ENCODE data around the gene DSCAM.
A peak's percentile ranks its signal among the peaks of the same experiment; 100 is the strongest.

The DSCAM gene

DNA sequence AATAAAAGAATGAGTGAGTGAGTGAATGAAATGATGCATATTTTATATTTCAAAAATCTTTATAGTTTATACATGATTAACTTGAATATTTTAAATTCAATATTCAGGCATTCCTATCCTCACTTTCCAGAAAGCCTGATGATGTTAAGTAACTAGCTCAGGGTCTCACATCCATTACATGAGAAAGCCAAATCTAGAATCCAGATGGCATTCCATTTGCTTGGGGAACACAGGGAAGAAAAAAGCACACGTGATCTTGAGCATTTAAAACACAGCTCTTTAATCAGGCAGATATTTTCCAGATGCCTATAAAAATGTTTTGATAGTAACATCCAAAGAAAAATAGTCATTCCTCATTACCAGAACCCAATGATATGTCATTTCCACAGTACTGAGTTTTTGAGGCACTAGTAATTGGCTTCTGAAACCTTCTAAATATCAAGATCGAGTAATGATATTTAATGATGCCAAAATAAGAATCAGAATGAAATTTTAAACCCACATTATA lies 291.9 kb downstream of the DSCAM start:
- no peak for TF ChIP-seq Cebpa-rat (IDR thresholded peaks at IDR 0.05)
- H3K4me3 ChIP-seq = no peak overlapping the region
- H3K27ac ChIP-seq = no peak overlapping the region
- H3K9ac ChIP-seq = no peak overlapping the region
- no peaks in the 10 kb centered on the region for H3K9me3 ChIP-seq
- H3K4me1 ChIP-seq = no peaks in the 10 kb centered on the region
- H3K27me3 ChIP-seq = no peaks in the 10 kb centered on the region
- no peak overlapping the region for H3K4me2 ChIP-seq
- H3K36me3 ChIP-seq = no peaks in the 10 kb centered on the region
- H4K20me1 ChIP-seq = no peaks in the 10 kb centered on the region

DNA sequence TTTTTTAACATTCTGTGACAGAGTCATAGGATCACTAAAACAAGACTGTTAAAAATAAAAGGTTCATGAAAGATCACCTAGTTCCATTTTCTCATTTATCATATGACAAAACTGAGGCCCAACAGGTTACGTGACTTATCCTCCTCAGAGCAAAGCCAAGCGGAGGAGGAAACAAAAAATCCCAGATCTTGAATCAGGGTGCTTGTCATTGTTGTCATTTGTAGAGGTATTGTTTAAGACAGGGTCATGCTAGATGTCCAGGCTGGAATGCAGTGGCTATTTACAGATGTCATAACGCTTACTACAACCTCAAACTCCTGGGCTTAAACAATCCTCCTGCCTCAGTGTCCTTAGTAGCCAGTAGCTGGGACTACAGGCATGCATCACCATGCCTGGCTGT lies 293.2 kb downstream of the DSCAM start:
- no peaks in the 10 kb centered on the region for H3K27me3 ChIP-seq
- H3K9ac ChIP-seq = no peak overlapping the region
- no peaks in the 10 kb centered on the region for H3K36me3 ChIP-seq
- no peak overlapping the region for H3K4me3 ChIP-seq
- no peak for TF ChIP-seq Cebpa-rat (IDR thresholded peaks at IDR 0.05)
- no peak overlapping the region for H3K27ac ChIP-seq
- H3K4me1 ChIP-seq = no peaks in the 10 kb centered on the region
- no peaks in the 10 kb centered on the region for H3K9me3 ChIP-seq
- no peaks in the 10 kb centered on the region for H4K20me1 ChIP-seq
- H3K4me2 ChIP-seq = no peak overlapping the region

DNA sequence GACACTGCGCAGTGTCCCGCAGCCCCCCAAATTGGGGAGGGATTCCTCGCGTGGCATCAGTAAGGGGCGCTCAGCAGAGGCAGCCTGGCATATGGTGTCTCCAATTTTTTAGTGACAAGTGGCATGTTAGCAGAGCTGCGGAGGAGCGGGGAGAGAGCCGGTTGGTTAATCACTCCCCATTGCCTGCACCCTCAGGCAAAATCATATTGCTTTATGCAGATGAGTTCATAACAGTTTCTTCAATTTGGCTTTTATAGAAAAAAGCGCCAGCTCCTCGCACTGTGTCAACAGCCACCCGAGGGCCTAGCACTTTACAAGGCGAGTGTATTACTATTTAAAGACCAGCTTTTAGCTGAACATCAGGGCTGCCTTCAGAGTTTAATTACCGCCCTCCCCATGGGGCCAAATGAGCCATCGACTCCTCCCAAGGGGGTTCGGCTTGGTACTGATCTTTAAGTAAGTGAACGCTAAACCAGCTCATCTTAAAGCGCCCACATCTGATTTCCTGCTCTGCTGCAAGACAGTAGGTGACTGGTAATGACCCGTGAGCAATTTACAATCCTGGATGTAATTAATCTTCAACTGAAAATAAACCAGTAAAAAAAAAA lies 298.9 kb downstream of the DSCAM start:
- H3K4me2 ChIP-seq = no peak overlapping the region
- no peak overlapping the region for H3K4me3 ChIP-seq
- no peaks in the 10 kb centered on the region for H3K27me3 ChIP-seq
- no peak overlapping the region for H3K9ac ChIP-seq
- no peaks in the 10 kb centered on the region for H3K36me3 ChIP-seq
- no peaks in the 10 kb centered on the region for H3K4me1 ChIP-seq
- no peak overlapping the region for H3K27ac ChIP-seq
- no peak for TF ChIP-seq Cebpa-rat (IDR thresholded peaks at IDR 0.05)
- H3K9me3 ChIP-seq = no peaks in the 10 kb centered on the region
- no peaks in the 10 kb centered on the region for H4K20me1 ChIP-seq

DNA sequence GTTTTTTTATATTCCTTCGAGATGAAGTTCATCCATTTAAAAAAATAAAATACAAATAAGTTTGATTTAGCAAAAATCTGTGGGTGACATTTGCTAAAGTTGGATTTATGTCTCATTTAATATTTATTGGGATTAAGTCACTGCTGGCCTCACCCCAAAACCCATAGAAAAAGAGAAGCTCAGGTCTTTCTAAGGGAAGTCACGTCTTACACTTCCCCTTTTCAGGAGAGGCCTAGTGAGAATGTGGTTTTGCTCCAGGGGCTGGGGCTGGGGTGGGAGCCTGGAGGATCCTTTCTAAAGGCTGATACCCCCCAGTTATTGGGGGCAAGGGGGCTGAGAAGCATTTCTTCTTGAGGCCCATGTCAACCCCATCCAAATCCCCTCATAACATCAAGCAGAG lies 300.3 kb downstream of the DSCAM start:
- no peaks in the 10 kb centered on the region for H3K27me3 ChIP-seq
- no peak overlapping the region for H3K9ac ChIP-seq
- H3K27ac ChIP-seq = no peak overlapping the region
- H3K4me1 ChIP-seq = no peaks in the 10 kb centered on the region
- no peaks in the 10 kb centered on the region for H3K9me3 ChIP-seq
- H3K4me2 ChIP-seq = no peak overlapping the region
- no peaks in the 10 kb centered on the region for H4K20me1 ChIP-seq
- no peak overlapping the region for H3K4me3 ChIP-seq
- no peak for TF ChIP-seq Cebpa-rat (IDR thresholded peaks at IDR 0.05)
- H3K36me3 ChIP-seq = no peaks in the 10 kb centered on the region

DNA sequence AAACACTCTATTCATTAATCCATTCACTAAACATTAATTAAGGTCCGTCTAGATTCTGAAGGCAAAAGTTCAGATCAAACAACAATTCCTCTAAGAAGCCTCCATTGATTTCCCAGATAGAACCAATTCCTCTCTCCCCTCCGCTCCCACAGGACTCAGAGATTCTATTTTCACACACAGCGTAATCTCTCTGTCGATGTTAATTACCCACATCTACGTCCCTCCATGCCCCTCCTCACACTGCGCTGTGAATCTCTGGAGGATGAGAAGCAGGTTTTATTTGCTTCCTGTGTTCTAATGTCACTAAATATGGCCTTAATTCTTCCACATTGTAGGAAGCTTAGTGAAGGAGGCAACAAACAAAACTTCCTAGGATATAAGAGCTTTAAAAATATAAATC lies 306.7 kb downstream of the DSCAM start:
- no peak overlapping the region for H3K27ac ChIP-seq
- no peak overlapping the region for H3K4me2 ChIP-seq
- H3K4me1 ChIP-seq = no peaks in the 10 kb centered on the region
- H4K20me1 ChIP-seq = no peaks in the 10 kb centered on the region
- no peak overlapping the region for H3K9ac ChIP-seq
- H3K27me3 ChIP-seq = no peaks in the 10 kb centered on the region
- no peaks in the 10 kb centered on the region for H3K36me3 ChIP-seq
- no peak for TF ChIP-seq Cebpa-rat (IDR thresholded peaks at IDR 0.05)
- no peak overlapping the region for H3K4me3 ChIP-seq
- no peaks in the 10 kb centered on the region for H3K9me3 ChIP-seq

DNA sequence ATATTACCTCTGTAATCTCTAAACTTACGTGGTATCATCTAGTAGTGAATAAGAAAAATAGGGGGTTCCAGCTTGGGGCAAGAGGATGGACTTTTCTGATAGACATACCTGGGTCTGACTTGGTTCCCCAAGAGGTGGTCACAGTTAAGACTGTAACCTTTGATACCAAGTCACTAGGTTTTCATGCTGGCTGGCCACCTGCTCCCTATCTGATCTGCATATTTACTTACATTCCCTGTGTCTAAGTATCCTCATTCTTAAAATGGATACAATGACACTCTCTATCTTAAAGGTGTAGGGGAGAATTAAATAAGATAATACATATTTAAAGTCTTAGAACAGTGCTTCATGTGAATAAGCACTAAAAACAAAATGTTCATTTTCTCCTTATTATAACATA lies 312.1 kb downstream of the DSCAM start:
- Histone ChIP-seq H3K9me3 (no peaks in the 10 kb centered on the region), H4K20me1 (no peaks in the 10 kb centered on the region), H3K4me2 (no peak overlapping the region), H3K4me1 (no peaks in the 10 kb centered on the region), H3K27me3 (no peaks in the 10 kb centered on the region), H3K36me3 (no peaks in the 10 kb centered on the region), H3K4me3 (no peak overlapping the region), H3K9ac (no peak overlapping the region), H3K27ac (no peak overlapping the region)
- TF ChIP-seq Cebpa-rat (IDR thresholded peaks at IDR 0.05) = no peak

DNA sequence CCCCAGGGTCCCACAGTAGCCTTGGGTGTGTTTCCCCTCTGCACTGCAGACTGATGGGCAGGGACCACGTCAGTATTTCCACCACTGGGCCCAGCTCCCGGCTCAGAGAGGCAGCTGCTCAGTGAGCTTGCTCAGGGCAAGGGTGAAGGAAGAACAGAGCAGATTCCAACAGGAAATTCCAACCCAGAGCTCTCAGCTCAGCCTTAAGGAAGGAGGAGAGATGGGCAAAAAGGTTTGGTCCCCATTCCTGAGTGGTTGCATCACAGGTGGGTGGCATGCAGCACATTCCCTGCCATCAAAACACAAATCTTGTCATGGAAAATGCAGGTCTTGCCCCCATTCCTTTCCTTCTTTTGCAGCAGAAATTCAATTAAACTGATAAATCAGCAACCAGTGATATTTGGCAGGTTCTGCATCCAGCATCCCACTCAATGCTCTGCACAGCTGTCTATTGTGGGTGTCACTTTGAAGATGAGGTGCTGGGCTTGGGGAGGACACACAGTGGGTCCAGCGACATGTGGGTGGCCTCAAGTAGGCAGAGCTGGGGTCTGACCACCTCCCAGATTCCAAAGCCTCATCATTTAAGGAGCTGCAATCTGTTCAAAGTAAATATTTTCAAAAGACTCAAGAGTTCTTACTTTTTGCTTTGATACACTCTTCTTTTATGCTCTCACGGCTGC lies 315.4 kb downstream of the DSCAM start:
- Histone ChIP-seq H4K20me1 (no peaks in the 10 kb centered on the region), H3K4me1 (no peaks in the 10 kb centered on the region), H3K9ac (no peak overlapping the region), H3K4me3 (no peak overlapping the region), H3K9me3 (no peaks in the 10 kb centered on the region), H3K4me2 (no peak overlapping the region), H3K27ac (no peak overlapping the region), H3K36me3 (no peaks in the 10 kb centered on the region), H3K27me3 (no peaks in the 10 kb centered on the region)
- no peak for TF ChIP-seq Cebpa-rat (IDR thresholded peaks at IDR 0.05)

DNA sequence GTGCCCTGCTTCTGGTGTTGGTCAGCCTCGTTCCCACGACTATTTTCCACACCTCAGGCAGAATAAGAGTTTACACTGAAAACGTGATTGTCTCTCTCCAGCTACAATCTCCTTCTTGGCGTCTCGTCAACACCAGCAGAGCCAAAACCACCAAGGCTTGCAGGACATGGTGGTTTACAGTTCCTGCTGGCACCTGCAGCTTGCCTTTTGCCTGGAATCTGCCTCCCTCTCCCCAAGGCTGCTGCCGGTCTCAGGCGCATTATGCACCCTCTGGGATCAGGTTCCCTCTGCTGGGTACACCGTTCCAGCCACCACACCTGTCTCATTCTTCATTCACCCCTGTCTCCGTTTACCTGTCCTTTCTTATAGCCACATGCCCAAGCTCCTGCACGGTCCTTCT lies 315.9 kb downstream of the DSCAM start:
- no peaks in the 10 kb centered on the region for H3K4me1 ChIP-seq
- H3K27ac ChIP-seq = no peak overlapping the region
- no peaks in the 10 kb centered on the region for H3K36me3 ChIP-seq
- no peak overlapping the region for H3K4me2 ChIP-seq
- H3K9me3 ChIP-seq = no peaks in the 10 kb centered on the region
- no peaks in the 10 kb centered on the region for H3K27me3 ChIP-seq
- TF ChIP-seq Cebpa-rat (IDR thresholded peaks at IDR 0.05) = no peak
- H3K9ac ChIP-seq = no peak overlapping the region
- no peaks in the 10 kb centered on the region for H4K20me1 ChIP-seq
- H3K4me3 ChIP-seq = no peak overlapping the region

DNA sequence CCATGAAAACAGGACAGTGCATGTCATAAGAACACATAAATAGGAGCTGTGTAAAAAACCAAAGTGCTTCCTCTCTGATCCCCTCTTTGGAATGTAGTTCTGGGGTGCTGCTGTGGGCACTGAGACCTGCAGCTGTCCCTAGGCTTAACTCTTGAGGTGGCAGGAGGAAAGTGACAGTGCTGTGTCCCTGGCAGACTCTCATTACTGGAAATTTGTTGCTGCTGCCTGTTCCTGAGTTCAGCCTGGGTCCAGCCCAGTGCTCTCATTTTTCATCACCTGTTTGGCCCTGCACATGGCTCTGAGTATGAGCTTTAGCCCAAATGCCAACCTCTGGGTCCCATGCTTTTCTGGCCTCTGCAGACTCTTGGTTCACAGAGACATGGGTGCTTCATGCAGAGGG lies 329.3 kb downstream of the DSCAM start:
- Histone ChIP-seq H3K4me1 (peaks cover 8% of the 10 kb centered on the region), H3K9me3 (no peaks in the 10 kb centered on the region), H3K9ac (no peak overlapping the region), H3K4me3 (no peak overlapping the region), H4K20me1 (no peaks in the 10 kb centered on the region), H3K27me3 (no peaks in the 10 kb centered on the region), H3K27ac (no peak overlapping the region), H3K4me2 (no peak overlapping the region), H3K36me3 (no peaks in the 10 kb centered on the region)
- TF ChIP-seq Cebpa-rat (IDR thresholded peaks at IDR 0.05) = no peak

DNA sequence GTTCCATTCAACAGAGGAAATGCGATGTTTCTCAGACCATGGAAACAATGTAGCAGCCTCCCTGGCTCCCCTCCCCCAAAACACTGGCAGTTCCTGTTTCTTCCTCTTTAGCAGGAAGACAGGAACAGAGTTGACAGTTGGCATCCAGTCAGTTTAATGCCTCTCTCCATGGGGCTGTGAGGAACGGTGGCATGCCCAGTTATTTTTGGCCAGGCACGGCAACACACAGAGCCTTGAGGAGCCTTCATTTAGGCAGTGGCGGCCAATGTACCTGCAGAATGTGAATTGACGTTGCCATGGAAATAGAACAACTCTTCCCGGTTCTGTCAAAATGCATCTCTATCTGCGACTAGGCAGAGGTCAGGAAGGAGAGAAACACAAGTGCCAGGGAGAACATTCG lies 330.6 kb downstream of the DSCAM start:
- H3K9ac ChIP-seq = no peak overlapping the region
- H3K4me1 ChIP-seq = peaks cover 8% of the 10 kb centered on the region
- H3K27me3 ChIP-seq = no peaks in the 10 kb centered on the region
- no peaks in the 10 kb centered on the region for H3K9me3 ChIP-seq
- no peaks in the 10 kb centered on the region for H4K20me1 ChIP-seq
- H3K36me3 ChIP-seq = no peaks in the 10 kb centered on the region
- H3K27ac ChIP-seq = peak overlapping the region; percentile 57; the same call in 1 of the 2 replicates
- peak overlapping the region; percentile 57 for H3K4me2 ChIP-seq
- no peak overlapping the region for H3K4me3 ChIP-seq
- TF ChIP-seq Cebpa-rat (IDR thresholded peaks at IDR 0.05) = no peak

Data from BLaER1 (cell line).